Right lobe of liver (tissue), 4 donors: Measurements from ENCODE around the gene NPLOC4.

Source experiments
- CTCF ChIP-seq, 4 donors: fragments of 200-600 bp in 3 of 4; fragments of 450-650 bp in 1 of 4; IDR thresholded peaks; one replicate each; pipeline versions ENCODE4 v1.5.1 to v1.8.0; 2016 to 2022; ENCODE audit warnings: antibody characterized with exemption in 4 of 4, mild to moderate bottlenecking in 2 of 4
- POLR2A ChIP-seq: fragments of 450-650 bp; IDR thresholded peaks from one replicate; pipeline ENCODE4 v1.6.1; 2017; ENCODE audit warnings: antibody characterized with exemption, mild to moderate bottlenecking
- donor health status: DM: no; HTN: no; CAD: no.
- donor health status: DM: no; HTN: no; CAD: no.
- donor health status: DM: no; HTN: yes; CAD: no.

GRCh38 chr17:81557276-81558114 lies 79.4 kb downstream of the NPLOC4 start:
- TF ChIP-seq CTCF (IDR thresholded peaks at IDR 0.05) = no peak
- no peak for TF ChIP-seq POLR2A
